PC-3 (cell line): ENCODE measurements around the gene MORC3. TPM values are rescaled to one million over a fixed set of nuclear protein-coding genes. Genes with fewer than 3 reads are reported as not detected.

Experiments used
- ATAC-seq: fragments of 200-7000 bp; cut with Tn5 transposase; 2 replicates; pipeline ENCODE4 v1.9.1; 2020; ENCODE audit warnings: mild to moderate bottlenecking, moderate library complexity
- BruUV-seq: library from RNA; stranded (reverse); fragments of 400-500 nt; replicated peaks from 2 replicates; lab custom pipeline; 2021; lab: Mats Ljungman, UMichigan
- CTCF ChIA-PET: fragments of 300-600 bp; sonication (Branson Sonifier 250); formaldehyde crosslinking; loops from one replicate; lab custom pipeline; 2022; ENCODE audit warnings: antibody characterized with exemption; lab: Charles Lee
- POLR2A ChIA-PET: fragments of 300-600 bp; sonication (Branson Sonifier 250); formaldehyde crosslinking; loops from one replicate; lab custom pipeline; 2022; ENCODE audit warnings: antibody characterized with exemption; ENCODE audit not compliant: unreplicated experiment; lab: Charles Lee
- DNase-seq: peaks from one replicate; pipeline ENCODE4 v3.0.0-alpha.2; 2015
- H2AFZ ChIP-seq: fragments of 300-600 bp; sonication (generic); 2 replicates; pipeline ENCODE4 v1.6.0; 2016; ENCODE audit warnings: antibody characterized with exemption, low read length
- H3F3A ChIP-seq: fragments of 300-600 bp; sonication (generic); one replicate; pipeline ENCODE4 v1.6.0; 2017; ENCODE audit warnings: antibody characterized with exemption, low read length, control low read depth, mild to moderate bottlenecking; ENCODE audit not compliant: unreplicated experiment
- H3K27ac ChIP-seq: fragments of 300-600 bp; sonication (generic); 2 replicates; pipeline ENCODE4 v1.5.1; 2016; ENCODE audit warnings: mild to moderate bottlenecking, low read length
- H3K27me3 ChIP-seq: fragments of 300-600 bp; sonication (generic); 2 replicates; pipeline ENCODE4 v1.6.1; 2016; ENCODE audit warnings: low read length, mixed read lengths
- H3K36me3 ChIP-seq: fragments of 300-600 bp; sonication (generic); 2 replicates; pipeline ENCODE4 v1.6.1; 2016; ENCODE audit warnings: low read depth, mixed run types, low read length, mixed read lengths
- H3K4me1 ChIP-seq: fragments of 300-600 bp; sonication (generic); 2 replicates; pipeline ENCODE4 v1.5.1; 2016; ENCODE audit warnings: low read length; ENCODE audit not compliant: insufficient read depth
- H3K4me2 ChIP-seq: fragments of 300-600 bp; sonication (generic); 2 replicates; pipeline ENCODE4 v1.6.0; 2016; ENCODE audit warnings: low read length
- H3K4me3 ChIP-seq: fragments of 300-600 bp; sonication (generic); 2 replicates; pipeline ENCODE4 v1.5.1; 2016; ENCODE audit warnings: mild to moderate bottlenecking, low read length, mixed read lengths
- H3K79me2 ChIP-seq: fragments of 300-600 bp; sonication (generic); 2 replicates; pipeline ENCODE4 v1.6.1; 2017; ENCODE audit warnings: low read length, mixed read lengths
- H3K9ac ChIP-seq: fragments of 300-600 bp; sonication (generic); 2 replicates; pipeline ENCODE4 v1.6.0; 2016; ENCODE audit warnings: mild to moderate bottlenecking, low read length
- H3K9me2 ChIP-seq: fragments of 300-600 bp; sonication (generic); replicated peaks from 2 replicates; pipeline ENCODE4 v1.6.1; 2016; ENCODE audit warnings: mixed run types, low read length, mixed read lengths
- H3K9me3 ChIP-seq: fragments of 300-600 bp; sonication (generic); 2 replicates; pipeline ENCODE4 v1.6.1; 2016; ENCODE audit warnings: low read length, mixed read lengths
- H4K20me1 ChIP-seq: fragments of 300-600 bp; sonication (generic); 2 replicates; pipeline ENCODE4 v1.6.1; 2016; ENCODE audit warnings: low read length, mixed read lengths
- CTCF ChIP-seq: fragments of 300-600 bp; sonication (generic); conservative IDR thresholded peaks from 2 replicates; pipeline ENCODE4 v1.5.1; 2017; ENCODE audit warnings: antibody characterized with exemption, low read depth, mild to moderate bottlenecking, low read length
- EZH2 ChIP-seq: fragments of 300-600 bp; sonication (generic); IDR thresholded peaks from one replicate; pipeline ENCODE4 v1.6.1; 2017; ENCODE audit warnings: antibody characterized with exemption, mild to moderate bottlenecking, low read length; ENCODE audit not compliant: unreplicated experiment
- EZH2phosphoT487 ChIP-seq: fragments of 300-600 bp; sonication (generic); IDR thresholded peaks from 2 replicates; pipeline ENCODE4 v1.6.1; 2018; ENCODE audit warnings: mild to moderate bottlenecking, antibody characterized with exemption, low read length, borderline replicate concordance
- intact Hi-C: fragments of 100-400 bp; cut with micrococcal nuclease; formaldehyde crosslinking; loops from 2 replicates; pipeline ENCODE4 v1.9.0; 2023
- total RNA-seq: library from RNA; depleted of rRNA; stranded (reverse); fragments of >200 nt; gene quantifications from 2 replicates; pipeline ENCODE4 v1.2.3, GENCODE V29; 2014

The MORC3 gene
- total RNA-seq, 1 experiment from 2014 or later = 23.0 TPM

- Histone ChIP-seq H3F3A (no peaks in the 10 kb centered on the region), H2AFZ (no peak overlapping the region), H3K79me2 (no peaks in the 10 kb centered on the region), H3K36me3 (peaks cover 20% of the 10 kb centered on the region), H4K20me1 (no peaks in the 10 kb centered on the region), H3K9me2 (no peaks in the 10 kb centered on the region), H3K9ac (no peak overlapping the region), H3K4me3 (no peak overlapping the region), H3K27ac (no peak overlapping the region), H3K9me3 (no peaks in the 10 kb centered on the region), H3K4me1 (no peaks in the 10 kb centered on the region), H3K4me2 (no peak overlapping the region), H3K27me3 (no peaks in the 10 kb centered on the region)
- ATAC-seq (no peak), DNase-seq (no peak)
- TF ChIP-seq EZH2phosphoT487 (no peak), EZH2 (no peak), CTCF (no peak)
- no TSS peak for BruUV-seq
- intact Hi-C loops = no loop called here
- POLR2A ChIA-PET = no interaction called here
- CTCF ChIA-PET = no interaction called here
These were observed 95.4 kb downstream of the MORC3 start for GRCh38 chr21:36415375-36415774.

- POLR2A ChIA-PET = no interaction called here
- TF ChIP-seq CTCF = no peak
- no peak for TF ChIP-seq EZH2
- TF ChIP-seq EZH2phosphoT487 = no peak
These were observed 99.2 kb downstream of the MORC3 start for GRCh38 chr21:36419241-36419640.

GRCh38 chr21:36419996-36420395 is 100.0 kb downstream of the MORC3 start:
- no peaks in the 10 kb centered on the region for H3F3A ChIP-seq
- peak; percentile 92 for ATAC-seq
- no peak overlapping the region for H3K9ac ChIP-seq
- H3K4me2 ChIP-seq = peak overlapping the region; percentile 12; the same call in 1 of the 2 replicates
- H3K27ac ChIP-seq = no peak overlapping the region; the same call in 1 of the 2 replicates
- CTCF ChIA-PET = interaction anchor here (0.6 to 1.0 kb wide), 3 partner anchors 10 to 215 kb away, joined by 3 to 6 read pairs (median 4); no protein-coding TSS in a partner anchor
- no peaks in the 10 kb centered on the region for H3K9me3 ChIP-seq
- no TSS peak for BruUV-seq
- H3K27me3 ChIP-seq = no peaks in the 10 kb centered on the region
- no peaks in the 10 kb centered on the region; the same call in 1 of the 2 replicates for H3K4me1 ChIP-seq
- DNase-seq = peak; percentile 90
- H3K79me2 ChIP-seq = no peaks in the 10 kb centered on the region
- H3K36me3 ChIP-seq = peaks cover 12% of the 10 kb centered on the region
- no peaks in the 10 kb centered on the region for H3K9me2 ChIP-seq
- intact Hi-C loops = loop anchor here (1.0 to 10.0 kb wide), 5 partner anchors 84 to 507 kb away; no protein-coding TSS in a partner anchor
- no peaks in the 10 kb centered on the region for H4K20me1 ChIP-seq
- TF ChIP-seq EZH2 = no peak
- TF ChIP-seq CTCF = peak; percentile 88
- no peak overlapping the region for H3K4me3 ChIP-seq
- POLR2A ChIA-PET = no interaction called here
- no peak overlapping the region for H2AFZ ChIP-seq

More at GRCh38 chr21:36419241-36419640, 99.2 kb downstream of the MORC3 start:
- no peaks in the 10 kb centered on the region for H3F3A ChIP-seq
- intact Hi-C loops = no loop called here
- BruUV-seq = no TSS peak
- no peaks in the 10 kb centered on the region for H3K9me3 ChIP-seq
- no peaks in the 10 kb centered on the region; the same call in 1 of the 2 replicates for H3K4me1 ChIP-seq
- no peaks in the 10 kb centered on the region for H3K27me3 ChIP-seq
- H3K9me2 ChIP-seq = no peaks in the 10 kb centered on the region
- H3K79me2 ChIP-seq = no peaks in the 10 kb centered on the region
- no peak overlapping the region for H3K9ac ChIP-seq
- ATAC-seq (no peak), DNase-seq (no peak)
- H3K27ac ChIP-seq = no peak overlapping the region
- peaks cover 15% of the 10 kb centered on the region for H3K36me3 ChIP-seq
- CTCF ChIA-PET = interaction anchor here (0.6 to 1.0 kb wide), 3 partner anchors 11 to 216 kb away, joined by 3 to 6 read pairs (median 4); no protein-coding TSS in a partner anchor
- no peak overlapping the region for H3K4me3 ChIP-seq
- H4K20me1 ChIP-seq = no peaks in the 10 kb centered on the region
- no peak overlapping the region for H2AFZ ChIP-seq
- no peak overlapping the region for H3K4me2 ChIP-seq
